NCI-H2196 treated with DMSO at 0.1 percent for 48 hours (cell line): ENCODE results near the gene PRM3.
A peak's percentile ranks its signal among the peaks of the same experiment; 100 is the strongest.

Experiments used
- DNase-seq: peaks from one replicate; lab custom pipeline; 2025; ENCODE audit not compliant: unreplicated experiment; lab: John Stamatoyannopoulos, UW

The PRM3 gene

GRCh38 chr16:11272921-11273720, at the start of gene PRM3:
Gene PRM3, minus strand, starts transcription at chr16:11273629. Its CDS starts 34 bp downstream, at chr16:11273595.
- no peak for DNase-seq

GRCh38 chr16:11322823-11323222, 49.4 kb upstream of the PRM3 start:
- no peak for DNase-seq

GRCh38 chr16:11321662-11322061, 48.2 kb upstream of the PRM3 start:
- no peak for DNase-seq

GRCh38 chr16:11320170-11320569, 46.7 kb upstream of the PRM3 start:
- no peak for DNase-seq

- DNase-seq: no peak
These were observed 46.2 kb upstream of the PRM3 start for GRCh38 chr16:11319529-11320146.

GRCh38 chr16:11318817-11319216, 45.4 kb upstream of the PRM3 start:
- no peak for DNase-seq

- no peak for DNase-seq
These were observed 43.0 kb upstream of the PRM3 start for GRCh38 chr16:11316331-11317015.

GRCh38 chr16:11315510-11315909, 42.1 kb upstream of the PRM3 start:
- no peak for DNase-seq

- DNase-seq: no peak
These were observed 41.0 kb upstream of the PRM3 start for GRCh38 chr16:11314309-11314894.

- no peak for DNase-seq
These were observed 40.3 kb upstream of the PRM3 start for GRCh38 chr16:11313493-11314308.

GRCh38 chr16:11312718-11313492, 39.5 kb upstream of the PRM3 start:
- peak; percentile 51 for DNase-seq

GRCh38 chr16:11310997-11311561, 37.6 kb upstream of the PRM3 start:
- DNase-seq: no peak

GRCh38 chr16:11310634-11310977, 37.2 kb upstream of the PRM3 start:
- DNase-seq: no peak

GRCh38 chr16:11309895-11310633, 36.6 kb upstream of the PRM3 start:
- DNase-seq: peak; percentile 22

GRCh38 chr16:11308493-11309283, 35.3 kb upstream of the PRM3 start:
- no peak for DNase-seq

- DNase-seq: no peak
These were observed 34.4 kb upstream of the PRM3 start for GRCh38 chr16:11307639-11308492.

GRCh38 chr16:11306997-11307638, 33.7 kb upstream of the PRM3 start:
- DNase-seq: no peak
